A549 treated with CpdA at 1 μM for 4 hours (cell line): ENCODE results near the gene CAMK2N2. TPM values are rescaled to one million over a fixed set of nuclear protein-coding genes. Genes with fewer than 3 reads are reported as not detected.

Source experiments
- total RNA-seq: library from RNA; stranded (reverse); fragments of 200-300 nt; extraction: Qiagen RNA extraction; gene quantifications from 5 replicates; pipeline ENCODE4 v1.2.3, GENCODE V29; 2022; ENCODE audit warnings: low read depth

CAMK2N2 gene
- 0.77 to 1.8 TPM (median 1.4 TPM) in 5 replicates for total RNA-seq

GRCh38 chr3:184261270-184261853 is at the start of gene CAMK2N2:
CAMK2N2 (minus strand) TSS chr3:184261553; CDS start chr3:184261285, 268 bp downstream.

GRCh38 chr3:184298759-184299487 is 37.6 kb upstream of the CAMK2N2 start, which contains the start of gene PSMD2:
PSMD2 (plus strand) TSS chr3:184299241; CDS start chr3:184299267, 26 bp downstream.

GRCh38 chr3:184275961-184276910 is 14.9 kb upstream of the CAMK2N2 start, which contains the start of gene ECE2:
ECE2 (plus strand) TSS chr3:184276022; CDS start chr3:184276154, 132 bp downstream.

GRCh38 chr3:184249412-184250166 is 11.8 kb downstream of the CAMK2N2 start, which contains the start of gene EEF1AKMT4:
EEF1AKMT4 (plus strand) TSS chr3:184249672; CDS start chr3:184249695, 23 bp downstream.

GRCh38 chr3:184248454-184249411 is 12.6 kb downstream of the CAMK2N2 start, which contains the start of gene ALG3:
ALG3 (minus strand) TSS chr3:184248962; CDS start chr3:184248940, 22 bp downstream.

GRCh38 chr3:184229394-184230080 is 31.8 kb downstream of the CAMK2N2 start, which contains the start of gene VWA5B2:
VWA5B2 (plus strand) TSS chr3:184229585; CDS start chr3:184230529, 944 bp downstream.

Other genes starting within 250 kb of the CAMK2N2 start
- gene ABCC5, start 243.7 kb downstream of the CAMK2N2 start, total RNA-seq: 10.8 to 14.1 TPM (median 12.0 TPM) in 5 replicates
- not detected in 5 replicates for gene HTR3D, start 229.8 kb downstream of the CAMK2N2 start, total RNA-seq
- not detected in 5 replicates for gene HTR3C, start 208.5 kb downstream of the CAMK2N2 start, total RNA-seq
- not detected in 5 replicates for gene HTR3E, start 164.5 kb downstream of the CAMK2N2 start, total RNA-seq
- gene EIF2B5, start 126.2 kb downstream of the CAMK2N2 start, total RNA-seq: 26.5 to 30.8 TPM (median 29.7 TPM) in 5 replicates
- gene DVL3, start 106.2 kb downstream of the CAMK2N2 start, total RNA-seq: 20.4 to 27.7 TPM (median 25.4 TPM) in 5 replicates
- 295 to 329 TPM (median 316 TPM) in 5 replicates for gene AP2M1, start 86.7 kb downstream of the CAMK2N2 start, total RNA-seq
- 32.1 to 35.1 TPM (median 34.6 TPM) in 5 replicates for gene ABCF3, start 75.4 kb downstream of the CAMK2N2 start, total RNA-seq
- gene VWA5B2, start 32.0 kb downstream of the CAMK2N2 start, total RNA-seq: 0.34 to 0.93 TPM (median 0.38 TPM) in 5 replicates
- 54.5 to 79.7 TPM (median 76.1 TPM) in 5 replicates for gene ALG3, start 12.6 kb downstream of the CAMK2N2 start, total RNA-seq
- gene EEF1AKMT4, start 11.9 kb downstream of the CAMK2N2 start, total RNA-seq: 9.5 to 13.9 TPM (median 13.2 TPM) in 5 replicates
- not detected in 5 replicates for gene ECE2, start 14.5 kb upstream of the CAMK2N2 start, total RNA-seq
- gene PSMD2, start 37.7 kb upstream of the CAMK2N2 start, total RNA-seq: 298 to 415 TPM (median 323 TPM) in 5 replicates
- 255 to 273 TPM (median 265 TPM) in 5 replicates for gene EIF4G1, start 53.1 kb upstream of the CAMK2N2 start, total RNA-seq
- gene FAM131A, start 76.0 kb upstream of the CAMK2N2 start, total RNA-seq: 8.1 to 11.3 TPM (median 8.6 TPM) in 5 replicates
- gene CLCN2, start 100.1 kb upstream of the CAMK2N2 start, total RNA-seq: 4.6 to 5.8 TPM (median 5.1 TPM) in 5 replicates
- 72.6 to 84.5 TPM (median 76.7 TPM) in 5 replicates for gene POLR2H, start 100.2 kb upstream of the CAMK2N2 start, total RNA-seq
- gene THPO, start 116.7 kb upstream of the CAMK2N2 start, total RNA-seq: 0.03 TPM in 1 of 5 replicates, not detected in the others
- gene CHRD, start 118.5 kb upstream of the CAMK2N2 start, total RNA-seq: 0.11 to 0.27 TPM (median 0.22 TPM) in 5 replicates